HG02588 (cell line): Measurements from ENCODE around the gene DHRS3.
"Not testable (repeated sequence)": the region's sequence is repeated elsewhere in the genome, so short reads cannot be mapped to it uniquely, and the experiment has no call there.

Experiments used
- ATAC-seq: cut with Tn5 transposase; IDR thresholded peaks from one replicate; pipeline ENCODE4 v1.9.1; 2021; ENCODE audit warnings: mild to moderate bottlenecking, moderate library complexity; ENCODE audit not compliant: unreplicated experiment

The DHRS3 gene

GRCh38 chr1:12542616-12543592 is 75.1 kb downstream of the DHRS3 start:
- no peak for ATAC-seq

DNA sequence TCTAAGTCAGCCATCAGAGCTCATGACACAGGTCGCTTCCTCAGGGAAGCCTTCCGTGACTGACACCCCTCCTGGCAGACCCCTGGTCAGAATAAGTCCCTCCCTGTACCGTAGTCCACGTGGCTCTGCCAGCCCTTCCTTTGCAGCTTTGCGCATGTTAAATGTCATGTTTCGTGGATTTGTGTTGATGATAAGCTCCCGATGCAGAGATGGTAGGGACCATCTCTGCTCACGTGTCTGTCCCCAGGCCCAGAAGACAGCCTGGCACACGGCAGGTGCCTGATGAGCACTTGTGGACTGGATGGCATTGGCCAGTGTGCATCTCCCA is 75.9 kb downstream of the DHRS3 start:
- ATAC-seq: no peak

GRCh38 chr1:12541274-12542137 is 76.5 kb downstream of the DHRS3 start:
- ATAC-seq: no peak

DNA sequence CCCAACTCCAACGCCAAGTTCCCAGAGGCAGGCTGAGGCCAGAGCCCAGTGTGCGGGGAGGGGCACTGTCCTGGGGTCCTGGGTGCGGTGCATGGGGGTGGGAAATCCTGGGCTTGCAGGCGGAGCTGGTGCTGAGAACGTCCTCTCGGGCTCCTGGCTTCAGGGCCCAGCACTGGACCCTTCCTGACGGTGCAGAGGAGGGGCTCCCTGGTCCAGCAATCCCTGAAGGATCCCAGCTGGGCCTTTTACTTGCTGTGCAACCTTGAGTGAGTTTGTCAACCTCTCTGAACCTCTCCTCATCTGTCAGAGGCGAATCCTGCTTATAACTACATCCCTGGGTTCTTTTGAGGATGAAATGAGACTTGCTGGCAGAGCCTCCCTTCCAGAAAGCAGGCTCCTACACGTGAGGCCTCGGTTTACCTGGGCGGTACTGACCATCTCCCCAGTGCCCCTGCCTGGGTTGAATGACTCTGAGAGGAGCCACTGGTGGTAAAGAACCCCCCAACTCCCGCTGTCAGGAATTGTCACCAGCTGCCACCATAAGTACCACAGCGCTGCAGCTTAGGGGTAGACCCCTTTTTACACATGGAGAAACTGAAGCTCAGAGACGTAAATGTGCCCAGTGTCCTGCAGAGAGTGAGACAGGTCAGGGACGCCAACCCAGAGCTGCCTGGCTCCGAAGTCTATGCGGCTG is 77.3 kb downstream of the DHRS3 start:
- no peak for ATAC-seq

DNA sequence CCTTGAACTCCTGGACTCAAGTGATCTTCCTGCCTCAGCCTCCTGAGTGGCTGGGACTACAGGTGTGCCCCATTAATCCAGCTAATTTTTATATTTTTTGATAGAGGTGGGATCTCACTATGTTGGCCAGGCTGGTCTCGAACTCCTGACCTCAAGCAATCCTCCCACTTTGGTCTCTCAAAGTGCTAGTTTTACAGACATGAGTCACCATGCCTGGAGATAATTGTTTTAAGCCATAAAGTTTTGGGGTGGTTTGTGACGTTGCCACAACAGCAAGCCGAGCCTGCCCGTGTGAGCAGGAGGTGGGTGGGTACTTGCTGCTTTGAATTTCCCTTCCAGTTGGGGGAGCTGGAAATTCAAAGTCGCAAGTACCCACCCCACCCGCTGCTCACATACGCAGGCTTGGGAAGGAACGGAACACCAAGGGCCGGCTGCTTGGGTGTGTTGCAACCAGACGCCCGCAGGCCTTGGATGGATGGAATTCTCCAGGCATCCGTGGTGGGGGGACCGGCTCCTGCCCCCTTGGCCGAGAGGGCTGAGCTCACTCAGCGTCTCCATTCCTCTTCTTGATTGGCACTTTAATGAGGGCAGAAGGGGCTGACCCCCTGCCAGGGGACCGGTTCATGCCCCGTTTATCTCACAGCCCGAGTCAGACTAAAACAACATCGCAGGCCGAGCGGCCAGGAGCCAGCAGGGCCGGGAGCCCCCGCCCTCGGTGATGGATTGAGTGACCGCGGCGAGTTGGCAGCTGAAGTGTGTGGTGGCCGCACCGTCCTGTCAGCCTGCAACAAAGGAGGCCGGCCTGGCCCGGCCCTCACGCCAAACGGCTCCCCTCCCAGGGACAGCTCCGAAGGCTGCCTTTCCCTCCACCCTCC is 78.1 kb downstream of the DHRS3 start:
- ATAC-seq: no peak

GRCh38 chr1:12539320-12539704 is 78.7 kb downstream of the DHRS3 start:
- no peak for ATAC-seq

DNA sequence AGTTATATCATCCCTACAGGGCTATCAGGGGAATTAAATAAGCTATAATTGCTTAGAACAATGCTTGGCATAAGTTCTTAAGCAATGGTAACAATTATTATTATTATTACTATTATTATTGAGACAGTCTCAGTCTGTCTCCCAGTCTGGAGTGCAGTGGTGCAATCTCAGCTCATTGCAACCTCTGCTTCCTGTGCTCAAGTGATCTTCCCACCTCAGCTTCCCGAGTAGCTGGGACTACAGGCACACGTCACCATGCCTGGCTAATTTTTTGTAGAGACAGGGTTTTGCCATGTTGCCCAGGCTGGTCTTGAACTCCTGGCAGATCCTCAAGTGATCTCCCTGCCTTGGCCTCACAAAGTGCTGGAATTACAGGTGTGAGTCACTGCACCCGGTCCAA is 79.5 kb downstream of the DHRS3 start:
- ATAC-seq: not testable (repeated sequence)

DNA sequence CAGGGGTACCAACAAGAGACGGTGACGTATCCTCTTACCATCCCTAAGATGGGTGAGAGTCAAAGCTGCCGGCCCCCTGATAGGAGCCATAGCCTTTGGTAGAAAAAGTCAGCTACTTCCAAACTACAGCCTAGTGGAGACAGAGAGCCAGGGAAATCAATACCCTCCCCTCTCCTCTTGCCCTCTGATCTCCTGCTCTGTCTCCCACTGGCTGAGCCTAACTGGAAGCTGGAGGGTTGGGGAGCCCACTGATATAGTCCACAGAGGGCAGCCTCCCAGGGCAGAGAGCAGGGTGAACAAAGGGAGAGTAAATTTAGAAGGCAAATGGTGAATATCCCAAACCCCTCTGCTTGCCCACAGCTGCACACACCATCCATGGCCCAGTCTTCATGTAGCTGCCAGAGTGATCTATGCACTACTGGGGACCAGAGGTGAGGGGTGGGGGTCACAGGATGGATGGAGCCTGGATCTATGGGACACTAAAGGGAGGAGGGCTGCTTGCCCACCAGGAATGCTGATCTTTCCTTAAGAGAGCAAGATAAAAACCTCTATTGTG is 80.0 kb downstream of the DHRS3 start:
- no peak for ATAC-seq

DNA sequence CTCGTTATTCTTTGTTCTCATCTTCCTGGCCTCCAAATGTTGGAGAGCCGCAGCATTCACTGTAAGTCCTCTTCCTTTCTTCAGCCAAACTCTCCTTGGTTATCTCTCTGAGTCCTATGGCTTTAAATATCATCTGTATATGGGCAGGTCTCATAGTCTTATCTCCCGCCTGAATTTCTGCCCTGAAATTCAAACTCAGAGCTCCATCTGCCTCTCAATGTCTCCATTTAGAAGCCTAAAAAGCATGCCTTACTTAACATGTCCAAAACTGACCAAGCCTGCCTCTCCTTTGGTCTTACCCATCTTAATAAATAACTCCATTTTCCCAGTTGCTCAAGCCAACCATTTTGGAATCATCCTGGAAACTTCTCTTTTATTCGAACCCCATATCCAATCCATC is 80.7 kb downstream of the DHRS3 start:
- ATAC-seq: no peak

GRCh38 chr1:12536023-12536639 is 81.9 kb downstream of the DHRS3 start:
- no peak for ATAC-seq

GRCh38 chr1:12532405-12533315 is 85.3 kb downstream of the DHRS3 start:
- ATAC-seq: no peak

- no peak for ATAC-seq
Measured at GRCh38 chr1:12531179-12531499, 86.9 kb downstream of the DHRS3 start.

- no peak for ATAC-seq
Measured at GRCh38 chr1:12530462-12531178, 87.4 kb downstream of the DHRS3 start.

DNA sequence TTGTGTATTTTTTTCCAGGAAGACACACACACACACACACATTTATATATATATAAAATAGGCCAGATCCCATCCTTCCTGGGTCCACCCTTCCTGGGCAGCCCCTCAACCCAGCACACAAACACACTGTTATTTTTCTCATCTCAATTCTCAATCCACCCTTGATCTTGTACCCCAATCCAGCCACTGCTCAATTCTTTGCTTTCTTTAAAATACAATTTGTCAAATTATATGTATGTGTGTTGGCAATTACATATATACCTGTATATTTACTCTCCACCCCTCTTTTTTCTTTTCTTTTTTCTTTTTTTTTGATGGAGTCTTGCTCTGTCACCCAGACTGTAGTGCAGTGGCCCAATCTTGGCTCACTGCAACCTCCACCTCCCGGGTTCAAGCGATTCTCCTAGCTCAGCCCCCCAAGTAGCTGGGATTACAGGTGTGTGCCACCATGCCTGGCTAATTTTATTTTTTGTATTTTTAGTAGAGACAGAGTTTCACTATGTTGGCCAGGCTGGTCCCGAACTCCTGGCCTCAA is 88.3 kb downstream of the DHRS3 start:
- no peak for ATAC-seq

GRCh38 chr1:12528021-12528852 is 89.8 kb downstream of the DHRS3 start:
- ATAC-seq: no peak

GRCh38 chr1:12527564-12527963 is 90.4 kb downstream of the DHRS3 start:
- no peak for ATAC-seq
